Panc1 (cell line): ENCODE results near the gene ZNF678. TPM values are rescaled to one million over a fixed set of nuclear protein-coding genes. Genes with fewer than 3 reads are reported as not detected.

Experiments
- ATAC-seq: fragments of 200-7000 bp; cut with Tn5 transposase; 2 replicates; pipeline ENCODE4 v1.9.1; 2020; ENCODE audit warnings: mild to moderate bottlenecking, moderate library complexity
- BruUV-seq: library from RNA; stranded (reverse); fragments of 400-500 nt; replicated peaks from 2 replicates; lab custom pipeline; 2021; lab: Mats Ljungman, UMichigan
- CTCF ChIA-PET: fragments of 300-600 bp; sonication (Branson Sonifier 250); formaldehyde crosslinking; loops from one replicate; lab custom pipeline; 2022; ENCODE audit warnings: antibody characterized with exemption; lab: Charles Lee
- POLR2A ChIA-PET: fragments of 300-600 bp; sonication (Branson Sonifier 250); formaldehyde crosslinking; loops from one replicate; lab custom pipeline; 2022; ENCODE audit warnings: antibody characterized with exemption; lab: Charles Lee
- DNase-seq: peaks from one replicate; pipeline ENCODE4 v3.0.0-alpha.2; 2010; ENCODE audit warnings: low read depth, low spot score
- H3K27ac ChIP-seq: 2 replicates; pipeline ENCODE4 v1.5.1; 2011; ENCODE audit warnings: mild to moderate bottlenecking, low read length, inconsistent platforms
- H3K27me3 ChIP-seq: fragments of 200-500 bp; sonication (Bioruptor generic); 2 replicates; pipeline ENCODE4 v1.6.0; 2014; ENCODE audit warnings: low read length, inconsistent platforms; ENCODE audit not compliant: control insufficient read depth, insufficient read depth
- H3K36me3 ChIP-seq: fragments of 200-500 bp; sonication (Bioruptor generic); 2 replicates; pipeline ENCODE4 v1.5.1; 2014; ENCODE audit warnings: inconsistent platforms, mild to moderate bottlenecking, low read length, moderate library complexity; ENCODE audit not compliant: control insufficient read depth, insufficient read depth
- H3K4me1 ChIP-seq: 2 replicates; pipeline ENCODE4 v1.5.1; 2011; ENCODE audit warnings: inconsistent platforms, mild to moderate bottlenecking, low read length, moderate library complexity; ENCODE audit not compliant: control insufficient read depth, insufficient read depth
- H3K4me3 ChIP-seq, 2 experiments: 2 replicates each; pipeline ENCODE4 v1.5.1; 2011 to 2012; ENCODE audit warnings: low read depth in 2 of 2, low read length in 2 of 2, mild to moderate bottlenecking in 2 of 2, inconsistent platforms in 1 of 2, moderate library complexity in 1 of 2
- H3K9me3 ChIP-seq: fragments of 200-500 bp; sonication (Bioruptor generic); 2 replicates; pipeline ENCODE4 v1.5.1; 2014; ENCODE audit warnings: low read depth, mild to moderate bottlenecking, inconsistent platforms, low read length, moderate library complexity; ENCODE audit not compliant: control insufficient read depth, insufficient read depth
- POLR2AphosphoS5 ChIP-seq: IDR thresholded peaks from 2 replicates; pipeline ENCODE4 v1.6.1; 2012; ENCODE audit warnings: mild to moderate bottlenecking, low read depth, low read length, moderate library complexity
- REST ChIP-seq, 2 experiments: IDR thresholded peaks; 2 replicates each; pipeline ENCODE4 v1.6.1; 2011 to 2012; ENCODE audit warnings: low read depth in 2 of 2, control low read depth in 1 of 2, low read length in 1 of 2, mild to moderate bottlenecking in 1 of 2, moderate library complexity in 1 of 2; ENCODE audit not compliant: insufficient read depth in 1 of 2
- SIN3A ChIP-seq: IDR thresholded peaks from 2 replicates; pipeline ENCODE4 v1.6.1; 2012; ENCODE audit warnings: low read depth, mild to moderate bottlenecking, low read length, moderate library complexity, borderline replicate concordance; ENCODE audit not compliant: insufficient read depth
- TCF7L2 ChIP-seq: IDR thresholded peaks from 2 replicates; pipeline ENCODE4 v1.6.1; 2011; ENCODE audit warnings: mild to moderate bottlenecking, low read depth, low read length, inconsistent platforms
- in situ Hi-C: cut with HindIII; loops from 2 replicates; pipeline ENCODE4 v1.10.0; 2016; ENCODE audit warnings: low sequenced_read_pairs, low pct_unique_long_range_greater_than_20kb
- intact Hi-C: fragments of 100-400 bp; cut with micrococcal nuclease; formaldehyde crosslinking; loops from one replicate; pipeline ENCODE4 v1.10.0; 2022; ENCODE audit not compliant: unreplicated experiment
- total RNA-seq: library from RNA; stranded (reverse); gene quantifications from one replicate; pipeline ENCODE4 v1.2.1, GENCODE V29; 2021; ENCODE audit not compliant: unreplicated experiment
- TF ChIP-seq, protein P1 (sequence below): fragments of 450-650 bp; IDR thresholded peaks from 2 replicates; pipeline ENCODE4 v1.5.1; 2017; ENCODE audit warnings: mild to moderate bottlenecking

The ZNF678 gene
- total RNA-seq, 1 experiment from 2014 or later, result 8.0 TPM

DNA sequence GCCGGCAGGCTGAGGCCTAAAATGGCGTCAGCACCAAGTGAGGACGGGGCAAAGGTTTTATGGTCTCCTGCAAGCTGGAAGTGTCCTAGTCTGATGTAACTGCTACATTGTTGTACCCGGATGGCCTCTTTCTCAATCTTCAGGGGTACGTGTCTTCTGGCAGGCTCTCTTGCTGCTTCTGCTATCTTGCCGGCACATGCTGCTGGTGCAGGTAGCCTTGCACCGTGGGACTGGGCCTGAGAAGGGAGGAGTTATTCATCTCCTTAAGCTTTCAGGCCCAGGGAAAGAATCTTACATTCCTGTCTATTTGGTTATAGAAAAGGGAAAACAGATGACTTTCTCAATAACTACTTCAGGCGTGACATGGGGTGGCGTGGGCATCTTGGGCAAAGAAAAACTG lies 72.2 kb downstream of the ZNF678 start:
- CTCF ChIA-PET, result no interaction called here
- H3K9me3 ChIP-seq, result peaks cover 30% of the 10 kb centered on the region; the same call in 1 of the 2 replicates
- TF ChIP-seq TCF7L2 (no peak), POLR2AphosphoS5 (no peak), REST (IDR thresholded peaks at IDR 0.05; ENCODE audit: insufficient read depth in 1 of 2, low read depth in 2 of 2, low read length in 1 of 2) (no peak), SIN3A (no peak)
- TF ChIP-seq, protein P1, sequence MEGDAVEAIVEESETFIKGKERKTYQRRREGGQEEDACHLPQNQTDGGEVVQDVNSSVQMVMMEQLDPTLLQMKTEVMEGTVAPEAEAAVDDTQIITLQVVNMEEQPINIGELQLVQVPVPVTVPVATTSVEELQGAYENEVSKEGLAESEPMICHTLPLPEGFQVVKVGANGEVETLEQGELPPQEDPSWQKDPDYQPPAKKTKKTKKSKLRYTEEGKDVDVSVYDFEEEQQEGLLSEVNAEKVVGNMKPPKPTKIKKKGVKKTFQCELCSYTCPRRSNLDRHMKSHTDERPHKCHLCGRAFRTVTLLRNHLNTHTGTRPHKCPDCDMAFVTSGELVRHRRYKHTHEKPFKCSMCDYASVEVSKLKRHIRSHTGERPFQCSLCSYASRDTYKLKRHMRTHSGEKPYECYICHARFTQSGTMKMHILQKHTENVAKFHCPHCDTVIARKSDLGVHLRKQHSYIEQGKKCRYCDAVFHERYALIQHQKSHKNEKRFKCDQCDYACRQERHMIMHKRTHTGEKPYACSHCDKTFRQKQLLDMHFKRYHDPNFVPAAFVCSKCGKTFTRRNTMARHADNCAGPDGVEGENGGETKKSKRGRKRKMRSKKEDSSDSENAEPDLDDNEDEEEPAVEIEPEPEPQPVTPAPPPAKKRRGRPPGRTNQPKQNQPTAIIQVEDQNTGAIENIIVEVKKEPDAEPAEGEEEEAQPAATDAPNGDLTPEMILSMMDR, result no peak
- POLR2A ChIA-PET, result no interaction called here
- H3K27ac ChIP-seq, result no peak overlapping the region
- intact Hi-C loops, result no loop called here
- H3K4me3 ChIP-seq, result no peak overlapping the region
- BruUV-seq, result no TSS peak
- ATAC-seq (no peak), DNase-seq (no peak)
- in situ Hi-C loops, result no loop called here
- H3K36me3 ChIP-seq, result no peaks in the 10 kb centered on the region
- H3K4me1 ChIP-seq, result no peaks in the 10 kb centered on the region
- H3K27me3 ChIP-seq, result no peaks in the 10 kb centered on the region

- ATAC-seq (no peak), DNase-seq (no peak)
- ChIA-PET POLR2A (no interaction called here), CTCF (no interaction called here)
- H3K9me3 ChIP-seq, result peaks cover 98% of the 10 kb centered on the region
- H3K36me3 ChIP-seq, result no peaks in the 10 kb centered on the region; the same call in 1 of the 2 replicates
- no peaks in the 10 kb centered on the region for H3K27me3 ChIP-seq
- in situ Hi-C loops, result no loop called here
- intact Hi-C loops, result no loop called here
- no peak overlapping the region for H3K4me3 ChIP-seq
- TF ChIP-seq, protein P1, result no peak
- TF ChIP-seq SIN3A (no peak), REST (IDR thresholded peaks at IDR 0.05; ENCODE audit: insufficient read depth in 1 of 2, low read depth in 2 of 2, low read length in 1 of 2) (no peak), POLR2AphosphoS5 (no peak), TCF7L2 (no peak)
- no peaks in the 10 kb centered on the region for H3K4me1 ChIP-seq
- no TSS peak for BruUV-seq
- H3K27ac ChIP-seq, result no peak overlapping the region
Measured at GRCh38 chr1:227654431-227654830, 91.1 kb downstream of the ZNF678 start.
